A549 (cell line): Measurements from ENCODE around the gene USP36. TPM values are rescaled to one million over a fixed set of nuclear protein-coding genes. Genes with fewer than 3 reads are reported as not detected.

Experiments
- ATAC-seq, 2 experiments: fragments of 200-7000 bp in 1 of 2; fragments of >200 bp in 1 of 2; cut with Nextera tagmentation in 1 of 2; cut with Tn5 transposase in 1 of 2; 3 replicates each; pipeline versions ENCODE4 v1.8.0 to v1.9.1; 2018 to 2020; ENCODE audit warnings: mild to moderate bottlenecking in 1 of 2, moderate library complexity in 1 of 2
- CTCF ChIA-PET: fragments of 300-600 bp; sonication (Branson Sonifier 250); formaldehyde crosslinking; extraction: SDS; loops from one replicate; lab custom pipeline; 2021; ENCODE audit warnings: antibody characterized with exemption, inconsistent platforms; lab: Yijun Ruan, JAX
- POLR2A ChIA-PET: fragments of 350-600 bp; formaldehyde crosslinking; extraction: SDS; loops from one replicate; lab custom pipeline; 2021; ENCODE audit warnings: antibody characterized with exemption, inconsistent platforms; lab: Yijun Ruan, JAX
- DNase-seq, 2 experiments: peaks; one replicate each; pipeline versions ENCODE4 v3.0.0 to v3.0.0-alpha.2; 2011 to 2016; ENCODE audit warnings: low read depth in 1 of 2, low spot score in 1 of 2
- FAIRE-seq: peaks from 2 replicates; lab custom pipeline; 2011; peaks lifted over from hg19 to GRCh38; lab: Jason Lieb, UNC
- H3K27ac ChIP-seq, 2 experiments: fragments of >200 bp; sonication (Bioruptor Twin); formaldehyde crosslinking; 3 replicates each; pipeline ENCODE4 v1.5.1; 2016 to 2017
- H3K4me1 ChIP-seq: fragments of >200 bp; sonication (Bioruptor Twin); formaldehyde crosslinking; 3 replicates; pipeline ENCODE4 v1.6.1; 2016
- H3K4me2 ChIP-seq: fragments of >200 bp; sonication (Bioruptor Twin); formaldehyde crosslinking; 3 replicates; pipeline ENCODE4 v1.6.1; 2016
- H3K4me3 ChIP-seq: fragments of >200 bp; sonication (Bioruptor Twin); formaldehyde crosslinking; 3 replicates; pipeline ENCODE4 v1.5.1; 2016
- H3K9me3 ChIP-seq: fragments of >200 bp; sonication (Bioruptor Twin); formaldehyde crosslinking; 3 replicates; pipeline ENCODE4 v1.6.1; 2016
- BHLHE40 ChIP-seq: IDR thresholded peaks from 2 replicates; pipeline ENCODE4 v1.6.1; 2012; ENCODE audit warnings: low read depth, low read length, inconsistent platforms
- EHF ChIP-seq: fragments of 250-450 bp; sonication (Bioruptor Pico); IDR thresholded peaks from 2 replicates; pipeline ENCODE4 v1.5.0; 2020; ENCODE audit warnings: mild to moderate bottlenecking
- EP300 ChIP-seq, 2 experiments: fragments of >200 bp; sonication (Bioruptor Twin); formaldehyde crosslinking; IDR thresholded peaks; 2 replicates in 1 of 2; 3 replicates in 1 of 2; pipeline ENCODE4 v1.6.1; 2016 to 2017
- FOSB ChIP-seq: fragments of 250-450 bp; sonication (Bioruptor Pico); IDR thresholded peaks from 2 replicates; pipeline ENCODE4 v1.5.0; 2020; ENCODE audit warnings: mild to moderate bottlenecking, moderate library complexity
- FOSL2 ChIP-seq, 2 experiments: fragments of 450-650 bp in 1 of 2; fragments of >200 bp in 1 of 2; sonication (Bioruptor Twin) in 1 of 2; formaldehyde crosslinking; IDR thresholded peaks; 2 replicates each; pipeline versions ENCODE4 v1.5.0 to v1.6.1; 2016 to 2020; ENCODE audit warnings: mild to moderate bottlenecking in 1 of 2, moderate library complexity in 1 of 2
- GATA3 ChIP-seq: IDR thresholded peaks from 2 replicates; pipeline ENCODE4 v1.6.1; 2012; ENCODE audit warnings: borderline replicate concordance
- HEYL ChIP-seq: fragments of 250-450 bp; sonication (Bioruptor Pico); IDR thresholded peaks from 2 replicates; pipeline ENCODE4 v1.8.0; 2021; ENCODE audit warnings: mild to moderate bottlenecking, moderate library complexity
- HMGXB4 ChIP-seq: fragments of 250-450 bp; sonication (Bioruptor Pico); IDR thresholded peaks from 2 replicates; pipeline ENCODE4 v1.5.0; 2021; ENCODE audit warnings: mild to moderate bottlenecking, moderate library complexity, borderline replicate concordance
- HOXB13 ChIP-seq: fragments of 250-450 bp; sonication (Bioruptor Pico); IDR thresholded peaks from 2 replicates; pipeline ENCODE4 v1.5.0; 2020; ENCODE audit warnings: low read depth, mild to moderate bottlenecking, moderate library complexity
- HOXB5 ChIP-seq: fragments of 250-450 bp; sonication (Bioruptor Pico); IDR thresholded peaks from 2 replicates; pipeline ENCODE4 v1.5.0; 2020; ENCODE audit warnings: mild to moderate bottlenecking, moderate library complexity
- JUN ChIP-seq, 2 experiments: fragments of >200 bp; sonication (Bioruptor Twin); formaldehyde crosslinking; IDR thresholded peaks; 2 replicates in 1 of 2; 3 replicates in 1 of 2; pipeline ENCODE4 v1.6.1; 2016 to 2017
- JUNB ChIP-seq: fragments of >200 bp; sonication (Bioruptor Twin); formaldehyde crosslinking; IDR thresholded peaks from 2 replicates; pipeline ENCODE4 v1.6.1; 2016
- MAFK ChIP-seq: fragments of 450-650 bp; IDR thresholded peaks from 2 replicates; pipeline ENCODE4 v1.6.1; 2014; ENCODE audit not compliant: partially characterized antibody
- MAX ChIP-seq: IDR thresholded peaks from 2 replicates; pipeline ENCODE4 v1.6.1; 2012
- MAZ ChIP-seq: fragments of 150-350 bp; IDR thresholded peaks from 2 replicates; pipeline ENCODE4 v1.6.1; 2014; ENCODE audit warnings: antibody characterized with exemption, low read depth, low read length, borderline replicate concordance
- POLR2A ChIP-seq: IDR thresholded peaks from 2 replicates; pipeline ENCODE4 v1.6.1; 2012; ENCODE audit warnings: mild to moderate bottlenecking, low read length
- POLR2AphosphoS2 ChIP-seq: conservative IDR thresholded peaks from 2 replicates; pipeline ENCODE4 v1.6.1; 2012; ENCODE audit warnings: low read length, improper control_type of control experiment, inconsistent platforms
- RAD21 ChIP-seq, 2 experiments: fragments of >200 bp in 1 of 2; sonication (Bioruptor Twin) in 1 of 2; formaldehyde crosslinking in 1 of 2; IDR thresholded peaks in 1 of 2; conservative IDR thresholded peaks in 1 of 2; 2 replicates in 1 of 2; 3 replicates in 1 of 2; pipeline ENCODE4 v1.6.1; 2012 to 2018; ENCODE audit warnings: inconsistent platforms in 1 of 2
- RARB ChIP-seq: fragments of 250-450 bp; sonication (Bioruptor Pico); IDR thresholded peaks from 2 replicates; pipeline ENCODE4 v1.8.0; 2021; ENCODE audit warnings: mild to moderate bottlenecking, moderate library complexity
- RFX5 ChIP-seq: fragments of 450-650 bp; IDR thresholded peaks from 2 replicates; pipeline ENCODE4 v1.7.1; 2014; ENCODE audit warnings: antibody characterized with exemption, mild to moderate bottlenecking, moderate library complexity
- RNF2 ChIP-seq: fragments of 200-600 bp; sonication (generic); IDR thresholded peaks from 2 replicates; pipeline ENCODE4 v1.6.1; 2016; ENCODE audit warnings: low read depth, mild to moderate bottlenecking, antibody characterized with exemption, moderate library complexity, borderline replicate concordance
- SMC3 ChIP-seq: fragments of >200 bp; sonication (Bioruptor Twin); formaldehyde crosslinking; IDR thresholded peaks from 3 replicates; pipeline ENCODE4 v1.6.1; 2018; ENCODE audit warnings: inconsistent platforms
- TP53 ChIP-seq: fragments of 250-450 bp; sonication (Bioruptor Pico); IDR thresholded peaks from 2 replicates; pipeline ENCODE4 v1.5.0; 2021; ENCODE audit warnings: mild to moderate bottlenecking, moderate library complexity
- ZNF302 ChIP-seq: fragments of 250-450 bp; sonication (Bioruptor Pico); IDR thresholded peaks from 2 replicates; pipeline ENCODE4 v1.9.0; 2021; ENCODE audit warnings: inconsistent platforms, mild to moderate bottlenecking, moderate library complexity
- WGBS: methylation state at CpG from one replicate; pipeline ENCODE4 v1.1.6; 2017; ENCODE audit errors: missing lambda C conversion rate; 5-methylcytosine and 5-hydroxymethylcytosine counted together
- polyA plus RNA-seq, 4 experiments: library from polyadenylated mRNA; depleted of rRNA in 3 of 4; stranded (reverse); fragments of >200 nt; fragmentation: RNase III in 1 of 4; extraction: RNeasy Plus Mini Kit Qiagen cat#74134 plus additional on column Dnase treatment in 1 of 4; gene quantifications; 2 replicates in 3 of 4; 3 replicates in 1 of 4; pipeline ENCODE4 v1.2.3, GENCODE V29; 2011 to 2017
- TF ChIP-seq, protein P1 (sequence below): fragments of >200 bp; sonication (Bioruptor Twin); formaldehyde crosslinking; IDR thresholded peaks from 3 replicates; pipeline ENCODE4 v1.5.1; 2016

The USP36 gene
- polyA plus RNA-seq, 2 of the 4 experiments (the other 2 are of a cell fraction) = 41.1 to 49.0 TPM

DNA sequence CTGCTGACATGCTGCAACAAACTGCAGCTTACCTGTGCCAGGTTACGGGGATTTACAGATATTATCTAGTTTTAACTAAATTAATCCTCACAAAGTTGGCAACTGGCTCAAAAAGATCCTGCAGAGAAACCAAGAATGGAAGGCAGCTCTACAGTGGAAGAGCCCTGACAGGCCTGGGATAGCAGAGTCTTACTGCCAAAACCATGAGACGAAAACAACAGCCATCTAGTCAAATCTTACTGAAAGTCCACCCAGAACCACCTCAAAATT lies 8.1 kb downstream of the USP36 start:
- Histone ChIP-seq H3K4me3 (no peak overlapping the region), H3K27ac (no peak overlapping the region), H3K4me1 (no peaks in the 10 kb centered on the region), H3K9me3 (no peaks in the 10 kb centered on the region), H3K4me2 (no peak overlapping the region)
- DNase-seq = no peak
- 92% methylated on average over 2 of the region's 2 CpGs for WGBS
- no peak for FAIRE-seq
- ATAC-seq = no peak
- TF ChIP-seq JUN (IDR thresholded peaks at IDR 0.05) (no peak), HEYL (CRISPR knock-in tag) (no peak), FOSL2 (IDR thresholded peaks at IDR 0.05) (no peak), FOSL2 (CRISPR knock-in tag; IDR thresholded peaks at IDR 0.05) (no peak), RAD21 (conservative IDR thresholded peaks at IDR 0.05 in 1 of 2, IDR thresholded peaks at IDR 0.05 in 1 of 2) (no peak), BHLHE40 (no peak), GATA3 (no peak), RARB (CRISPR knock-in tag) (no peak), POLR2AphosphoS2 (no peak), JUNB (no peak), RFX5 (no peak), MAZ (no peak), TP53 (CRISPR knock-in tag) (no peak), ZNF302 (CRISPR knock-in tag) (no peak), HMGXB4 (CRISPR knock-in tag) (no peak), EHF (CRISPR knock-in tag) (no peak)
- POLR2A ChIA-PET = no interaction called here
- CTCF ChIA-PET = interaction anchor here (0.7 to 1.5 kb wide), 2 partner anchors 33 to 335 kb away, joined by 3 to 4 read pairs; no protein-coding TSS in a partner anchor

- Histone ChIP-seq H3K27ac (no peak overlapping the region), H3K4me3 (no peak overlapping the region)
- TF ChIP-seq FOSB (CRISPR knock-in tag) (no peak), TP53 (CRISPR knock-in tag) (no peak), SMC3 (no peak), RNF2 (no peak), BHLHE40 (no peak), EP300 (IDR thresholded peaks at IDR 0.05) (no peak), MAFK (no peak), POLR2A (no peak), HOXB13 (CRISPR knock-in tag) (no peak), HOXB5 (CRISPR knock-in tag) (no peak), MAZ (no peak), MAX (no peak)
- TF ChIP-seq, protein P1, sequence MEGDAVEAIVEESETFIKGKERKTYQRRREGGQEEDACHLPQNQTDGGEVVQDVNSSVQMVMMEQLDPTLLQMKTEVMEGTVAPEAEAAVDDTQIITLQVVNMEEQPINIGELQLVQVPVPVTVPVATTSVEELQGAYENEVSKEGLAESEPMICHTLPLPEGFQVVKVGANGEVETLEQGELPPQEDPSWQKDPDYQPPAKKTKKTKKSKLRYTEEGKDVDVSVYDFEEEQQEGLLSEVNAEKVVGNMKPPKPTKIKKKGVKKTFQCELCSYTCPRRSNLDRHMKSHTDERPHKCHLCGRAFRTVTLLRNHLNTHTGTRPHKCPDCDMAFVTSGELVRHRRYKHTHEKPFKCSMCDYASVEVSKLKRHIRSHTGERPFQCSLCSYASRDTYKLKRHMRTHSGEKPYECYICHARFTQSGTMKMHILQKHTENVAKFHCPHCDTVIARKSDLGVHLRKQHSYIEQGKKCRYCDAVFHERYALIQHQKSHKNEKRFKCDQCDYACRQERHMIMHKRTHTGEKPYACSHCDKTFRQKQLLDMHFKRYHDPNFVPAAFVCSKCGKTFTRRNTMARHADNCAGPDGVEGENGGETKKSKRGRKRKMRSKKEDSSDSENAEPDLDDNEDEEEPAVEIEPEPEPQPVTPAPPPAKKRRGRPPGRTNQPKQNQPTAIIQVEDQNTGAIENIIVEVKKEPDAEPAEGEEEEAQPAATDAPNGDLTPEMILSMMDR = no peak
- TF ChIP-seq, all 56 proteins: peak for 0
- ATAC-seq = no peak
- Histone ChIP-seq H3K4me2 (no peak overlapping the region), H3K4me1 (no peaks in the 10 kb centered on the region), H3K9me3 (no peaks in the 10 kb centered on the region)
- ChIA-PET CTCF (interaction anchor here (0.7 to 1.5 kb wide), 5 partner anchors 9 to 335 kb away, joined by 3 to 4 read pairs (median 4); no protein-coding TSS in a partner anchor), POLR2A (no interaction called here)
- DNase-seq = no peak
- FAIRE-seq = no peak
- 91% methylated on average over 15 of the region's 15 CpGs for WGBS
Observed at GRCh38 chr17:78831688-78832540, 8.7 kb downstream of the USP36 start.
